ENCODE data around the gene SIVA1. TPM values are rescaled to one million over a fixed set of nuclear protein-coding genes. Genes with fewer than 3 reads are reported as not detected.

SIVA1 gene
- total and polyA plus RNA-seq, 2 of the 8 experiments (the other 6 are each of a cell fraction or from before 2014, with no cell fraction given): 123 to 589 TPM

DNA sequence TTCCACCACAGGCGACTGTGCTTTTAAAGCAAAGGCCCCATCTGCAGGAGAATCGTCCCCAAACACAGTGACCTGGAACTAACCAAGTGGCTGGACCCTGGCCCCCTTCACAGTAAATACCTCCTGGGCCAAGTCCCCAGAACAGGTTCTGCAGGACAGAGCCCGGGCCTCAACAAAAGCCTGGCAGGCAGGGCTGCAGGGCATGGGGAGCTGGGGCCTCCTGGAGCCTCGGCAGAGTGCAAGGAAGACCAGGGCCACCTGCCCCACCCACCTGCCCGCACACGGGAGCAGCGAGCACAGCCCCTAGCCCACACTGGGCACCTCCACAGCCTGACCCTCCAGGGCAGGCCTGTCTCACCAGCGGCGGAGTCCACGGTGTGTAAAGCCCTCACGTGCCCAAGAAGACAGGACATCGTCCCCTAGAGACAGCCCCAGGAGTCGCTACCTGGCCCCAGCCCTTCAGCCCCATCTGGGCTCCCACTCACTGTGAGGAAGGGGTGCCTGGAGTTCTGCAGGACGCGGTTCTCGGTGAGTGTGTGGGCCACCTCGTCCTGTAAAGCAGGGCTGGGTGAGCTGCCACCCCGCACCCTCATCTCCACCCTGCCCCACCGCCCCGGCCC, 21.6 kb downstream of the SIVA1 start:
- Histone ChIP-seq H3K4ac (replicated peaks; ENCODE audit: insufficient read length, low read depth, low read length) (no peak overlapping the region), H3K56ac (replicated peaks; ENCODE audit: insufficient read length, low read depth, low read length) (no peak overlapping the region), H3K27me3 (replicated peaks in 1 of 4; ENCODE audit: control insufficient read depth in 3 of 4, extremely low read depth in 1 of 4, insufficient read depth in 3 of 4, low read length in 3 of 4) (no peaks in the 10 kb centered on the region), H3K18ac (ENCODE audit: extremely low read depth, low read length) (no peak overlapping the region), H3K23me2 (ENCODE audit: low read depth, low read length) (no peaks in the 10 kb centered on the region), H3K9ac (replicated peaks in 1 of 4; ENCODE audit: extremely low read depth in 1 of 4, low read depth in 3 of 4, low read length in 3 of 4) (no peak overlapping the region), H3K23ac (ENCODE audit: insufficient read length) (no peak overlapping the region), H2BK120ac (replicated peaks; ENCODE audit: low read depth, low read length) (no peak overlapping the region), H3K79me2 (ENCODE audit: control insufficient read depth in 1 of 2, insufficient read depth in 2 of 2, low read length in 2 of 2) (no peaks in the 10 kb centered on the region), H2AFZ (ENCODE audit: low read length) (no peak overlapping the region), H3K4me2 (ENCODE audit: insufficient read depth in 1 of 2, low read depth in 2 of 2, low read length in 2 of 2) (no peak overlapping the region), H2BK15ac (ENCODE audit: low read length) (no peak overlapping the region), H2AK5ac (ENCODE audit: low read depth, low read length) (no peak overlapping the region), H3K9me3 (ENCODE audit: insufficient read depth in 2 of 2, low read depth in 1 of 2, low read length in 1 of 2) (peaks cover 11 to 17% of the 10 kb centered on the region in 2 experiments; a peak in 2 of 4 replicates), H4K91ac (replicated peaks; ENCODE audit: insufficient read length, low read length) (no peak overlapping the region), H4K5ac (ENCODE audit: insufficient read length, low read depth, low read length) (no peak overlapping the region), H3K36me3 (ENCODE audit: control insufficient read depth in 2 of 4, insufficient read depth in 4 of 4, low read length in 3 of 4) (peaks cover 0 to 27% (median 12%) of the 10 kb centered on the region in 4 experiments; a peak in 7 of 8 replicates), H3K4me3 (ENCODE audit: extremely low read depth in 1 of 4, insufficient read depth in 2 of 4, low read depth in 3 of 4, low read length in 4 of 4) (no peak overlapping the region), H4K8ac (ENCODE audit: extremely low read depth, insufficient read depth, low read length) (no peak overlapping the region), H3K14ac (ENCODE audit: insufficient read length) (no peak overlapping the region), H3K27ac (ENCODE audit: low read depth, low read length) (no peak overlapping the region; the same call in 1 of the 2 replicates), H4K20me1 (replicated peaks in 1 of 2; ENCODE audit: control insufficient read depth in 1 of 2, insufficient read depth in 2 of 2, low read length in 2 of 2) (peaks cover 5 to 27% of the 10 kb centered on the region in 2 experiments), H3K79me1 (ENCODE audit: low read depth, low read length) (no peaks in the 10 kb centered on the region), H2BK20ac (ENCODE audit: low read length) (no peak overlapping the region), H3K4me1 (replicated peaks in 1 of 4; ENCODE audit: control insufficient read depth in 3 of 4, insufficient read depth in 4 of 4, low read length in 3 of 4) (peaks cover 0 to 2% (median under 1%) of the 10 kb centered on the region in 4 experiments; a peak in 1 of 7 replicates), H2BK5ac (ENCODE audit: low read depth, low read length) (no peak overlapping the region), H2BK12ac (ENCODE audit: low read depth, low read length) (no peak overlapping the region)
- 90% methylated on average over 17 of the region's 20 CpGs; no CpG with 5 or more reads in 1 of the 2 experiments for WGBS, 2 experiments (ENCODE audit: extremely low coverage in 1 of 2, insufficient coverage in 1 of 2, insufficient read length in 1 of 2, insufficient replicate concordance in 2 of 2, low coverage in 1 of 2, low lambda C conversion rate in 2 of 2, missing lambda C conversion rate in 1 of 2)
- TF ChIP-seq CHD2 (IDR thresholded peaks at IDR 0.05; ENCODE audit: low read length) (no peak), CTBP2 (IDR thresholded peaks at IDR 0.05; ENCODE audit: borderline replicate concordance, insufficient read depth, insufficient read length, low read length) (no peak), EZH2 (IDR thresholded peaks at IDR 0.05; ENCODE audit: low read depth, low read length, severe bottlenecking) (no peak), CBX5 (IDR thresholded peaks at IDR 0.05; ENCODE audit: low read depth, low read length) (no peak), BACH1 (IDR thresholded peaks at IDR 0.05; ENCODE audit: low read length) (no peak), CEBPB (IDR thresholded peaks at IDR 0.05; ENCODE audit: low read depth, low read length) (no peak), SUZ12 (IDR thresholded peaks at IDR 0.05; ENCODE audit: low read length) (no peak)
- DNase-seq (ENCODE audit: low read depth in 1 of 2, low spot score in 2 of 2) (no peak), FAIRE-seq (no peak)
- POLR2A ChIA-PET (ENCODE audit: partially characterized antibody): interaction anchor here (1.2 to 1.4 kb wide), 2 partner anchors 8 to 10 kb away, joined by 4 to 5 read pairs; no protein-coding TSS in a partner anchor
- CTCF ChIA-PET (ENCODE audit: partially characterized antibody): interaction anchor here (1.0 to 7.8 kb wide), 6 partner anchors 18 to 134 kb away, joined by 3 to 110 read pairs (median 8); partner anchors contain the start of gene AKT1
